K562 (cell line): Measurements from ENCODE around the gene CCN5. TPM values are rescaled to one million over a fixed set of nuclear protein-coding genes. Genes with fewer than 3 reads are reported as not detected.

Experiments
- ATAC-seq: fragments of 200-7000 bp; cut with Tn5 transposase; 3 replicates; pipeline ENCODE4 v1.9.1; 2020; ENCODE audit warnings: moderate library complexity
- BruUV-seq: library from RNA; stranded (reverse); fragments of 400-500 nt; replicated peaks from 2 replicates; lab custom pipeline; 2021; lab: Mats Ljungman, UMichigan
- CTCF ChIA-PET: fragments of 300-600 bp; formaldehyde crosslinking; extraction: SDS; loops from one replicate; lab custom pipeline; 2021; ENCODE audit warnings: low intra/inter-chr PET ratio; lab: Yijun Ruan, JAX
- POLR2A ChIA-PET: fragments of 300-600, 350-650 bp; sonication (Branson Sonifier 250); formaldehyde crosslinking; extraction: SDS; loops from one replicate; lab custom pipeline; 2021; ENCODE audit warnings: antibody characterized with exemption, inconsistent platforms; lab: Yijun Ruan, JAX
- DNase-seq, 4 experiments: peaks; one replicate each; pipeline versions ENCODE4 v3.0.0 to v3.0.0-alpha.2; 2011 to 2018; ENCODE audit warnings: low spot score in 3 of 4, mixed read lengths in 3 of 4; ENCODE audit errors: extremely low read depth in 1 of 4
- FAIRE-seq: peaks from 2 replicates; lab custom pipeline; 2011; peaks lifted over from hg19 to GRCh38; lab: Jason Lieb, UNC
- H2AFZ ChIP-seq: 2 replicates; pipeline ENCODE4 v1.6.0; 2011; ENCODE audit warnings: low read depth, low read length, control low read depth, inconsistent platforms
- H3K27ac ChIP-seq: fragments of 200-600 bp; 3 replicates; pipeline ENCODE4 v1.8.0; 2011; ENCODE audit warnings: low read depth, mild to moderate bottlenecking, control low read depth, inconsistent platforms, low read length, moderate library complexity, mixed read lengths; ENCODE audit errors: extremely low read depth
- H3K27me3 ChIP-seq, 2 experiments: fragments of 300-600 bp in 1 of 2; 2 replicates in 1 of 2; 3 replicates in 1 of 2; pipeline versions ENCODE4 v1.6.0 to v1.8.0; 2011; ENCODE audit warnings: inconsistent platforms in 2 of 2, low read length in 2 of 2, mild to moderate bottlenecking in 1 of 2, mixed read lengths in 1 of 2, moderate library complexity in 1 of 2; ENCODE audit not compliant: control insufficient read depth in 2 of 2, insufficient read depth in 2 of 2
- H3K36me3 ChIP-seq: fragments of 300-600 bp; 3 replicates; pipeline ENCODE4 v1.8.0; 2011; ENCODE audit warnings: mild to moderate bottlenecking, low read length, inconsistent platforms; ENCODE audit not compliant: control insufficient read depth, insufficient read depth
- H3K4me1 ChIP-seq, 2 experiments: fragments of 200-600 bp in 1 of 2; replicated peaks in 1 of 2; 2 replicates in 1 of 2; 3 replicates in 1 of 2; pipeline versions ENCODE4 v1.5.1 to v1.8.0; 2011; ENCODE audit warnings: inconsistent platforms in 2 of 2, low read length in 2 of 2, mild to moderate bottlenecking in 1 of 2, mixed read lengths in 1 of 2, moderate library complexity in 1 of 2; ENCODE audit not compliant: control insufficient read depth in 2 of 2, insufficient read depth in 2 of 2
- H3K4me2 ChIP-seq: 2 replicates; pipeline ENCODE4 v1.6.1; 2011; ENCODE audit warnings: low read length, control low read depth, inconsistent platforms, mixed read lengths; ENCODE audit not compliant: insufficient read depth
- H3K4me3 ChIP-seq: fragments of 200-600 bp; sonication (generic), shearing (Covaris generic); 2 replicates; pipeline ENCODE4 v1.5.1; 2016; ENCODE audit warnings: control low read depth, inconsistent platforms
- H3K79me2 ChIP-seq: fragments of 200-600 bp; 3 replicates; pipeline ENCODE4 v1.8.0; 2011; ENCODE audit warnings: low read length, inconsistent platforms; ENCODE audit not compliant: control insufficient read depth, insufficient read depth
- H3K9ac ChIP-seq, 2 experiments: 2 replicates each; pipeline versions ENCODE4 v1.6.0 to v1.6.1; 2011; ENCODE audit warnings: low read depth in 2 of 2, low read length in 2 of 2, control low read depth in 1 of 2, inconsistent platforms in 1 of 2, mild to moderate bottlenecking in 1 of 2, mixed read lengths in 1 of 2; ENCODE audit not compliant: insufficient read depth in 1 of 2
- H3K9me1 ChIP-seq: one replicate; pipeline ENCODE4 v1.6.0; 2011; ENCODE audit warnings: inconsistent platforms, mild to moderate bottlenecking, low read length, moderate library complexity; ENCODE audit not compliant: control insufficient read depth, insufficient read depth
- H3K9me3 ChIP-seq: replicated peaks from 2 replicates; pipeline ENCODE4 v1.5.1; 2011; ENCODE audit warnings: low read depth, low read length, inconsistent platforms; ENCODE audit not compliant: control insufficient read depth, insufficient read depth
- H4K20me1 ChIP-seq: replicated peaks from 2 replicates; pipeline ENCODE4 v1.6.1; 2011; ENCODE audit warnings: low read length, inconsistent platforms, mixed read lengths; ENCODE audit not compliant: control insufficient read depth, insufficient read depth
- HDAC1 ChIP-seq, 2 experiments: fragments of 450-650 bp; IDR thresholded peaks; 2 replicates each; pipeline ENCODE4 v1.6.1; 2016 to 2017; ENCODE audit warnings: inconsistent platforms in 1 of 2, mild to moderate bottlenecking in 1 of 2, moderate library complexity in 1 of 2
- NFIC ChIP-seq: fragments of 450-650 bp; IDR thresholded peaks from 2 replicates; pipeline ENCODE4 v1.6.1; 2017; ENCODE audit warnings: mild to moderate bottlenecking, inconsistent platforms
- SAFB ChIP-seq: fragments of 200-400 bp; formaldehyde crosslinking; IDR thresholded peaks from 2 replicates; pipeline ENCODE4 v1.6.1; 2017; ENCODE audit warnings: low read depth, low read length, borderline replicate concordance
- ZBTB5 ChIP-seq: fragments of 450-650 bp; IDR thresholded peaks from 2 replicates; pipeline ENCODE4 v1.6.1; 2017; ENCODE audit warnings: antibody characterized with exemption
- ZNF75A ChIP-seq: fragments of 450-650 bp; formaldehyde crosslinking; IDR thresholded peaks from 2 replicates; pipeline ENCODE4 v1.4.0; 2020; ENCODE audit warnings: mild to moderate bottlenecking
- WGBS: fragments of 100-300 bp; shearing (Covaris generic); methylation state at CpG from one replicate; pipeline ENCODE4 v1.1.6; 2016; ENCODE audit warnings: low coverage, mixed read lengths; ENCODE audit not compliant: insufficient coverage; ENCODE audit errors: missing lambda C conversion rate; 5-methylcytosine and 5-hydroxymethylcytosine counted together
- in situ Hi-C: fragments of 300-500 bp; cut with MboI; formaldehyde crosslinking; loops from 4 replicates; pipeline ENCODE4 v1.15.0; 2018; ENCODE audit warnings: inconsistent platforms, mixed read lengths
- intact Hi-C: fragments of 100-400 bp; cut with micrococcal nuclease; formaldehyde crosslinking; loops from 2 replicates; pipeline ENCODE4 v1.14.2; 2022
- polyA plus RNA-seq, 8 experiments: library from polyadenylated mRNA; depleted of rRNA in 4 of 8; stranded (reverse) in 5 of 8; unstranded in 3 of 8; fragments of >200 nt; fragmentation: Nextera tagmentation in 2 of 8; fragmentation: Illumina TruSeq in 1 of 8; extraction: Ambion mirVana in 2 of 8; extraction: Trizol in 1 of 8; gene quantifications; 2 replicates each; pipeline versions ENCODE4 v1.2.1 to v1.2.3, GENCODE V29; 2011 to 2014; ENCODE audit warnings: inconsistent platforms in 1 of 8, missing spikeins in 1 of 8
- total RNA-seq, 7 experiments: library from RNA; depleted of rRNA in 6 of 7; stranded (reverse); fragments of >200 nt in 6 of 7; fragmentation: Illumina TruSeq in 2 of 7; extraction: Trizol in 2 of 7; gene quantifications; 2 replicates each; pipeline versions ENCODE4 v1.2.1 to v1.2.3, GENCODE V29; 2011 to 2021; ENCODE audit warnings: low replicate concordance in 1 of 7
- TF ChIP-seq, protein P1 (sequence below): IDR thresholded peaks from 2 replicates; pipeline ENCODE4 v1.6.1; 2016; ENCODE audit warnings: missing genetic modification characterization, missing compliant biosample characterization

The CCN5 gene
- total and polyA plus RNA-seq, 9 of the 15 experiments (the other 6 are each of a cell fraction or from before 2014, with no cell fraction given) = not detected

DNA sequence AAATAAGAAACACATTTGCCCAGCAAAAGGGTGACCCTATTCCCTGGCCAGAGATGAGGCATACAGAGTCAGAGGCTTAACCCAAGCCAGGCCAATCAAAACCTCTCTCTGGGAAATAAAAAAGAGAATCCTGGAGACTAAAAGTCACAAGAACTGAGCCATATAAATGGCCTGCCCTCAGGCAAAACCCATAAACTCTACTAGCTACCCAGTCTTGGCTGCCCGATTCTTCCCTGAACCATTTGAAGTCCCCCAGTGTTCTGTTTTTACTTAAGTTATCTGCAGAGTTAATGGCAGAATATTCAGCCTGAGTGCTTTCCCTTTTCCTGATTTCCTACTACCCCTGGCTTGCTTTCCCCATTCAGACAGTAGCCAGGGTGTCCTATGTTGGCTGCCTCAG is 44.4 kb downstream of the CCN5 start (continued):
- TF ChIP-seq, protein P1, sequence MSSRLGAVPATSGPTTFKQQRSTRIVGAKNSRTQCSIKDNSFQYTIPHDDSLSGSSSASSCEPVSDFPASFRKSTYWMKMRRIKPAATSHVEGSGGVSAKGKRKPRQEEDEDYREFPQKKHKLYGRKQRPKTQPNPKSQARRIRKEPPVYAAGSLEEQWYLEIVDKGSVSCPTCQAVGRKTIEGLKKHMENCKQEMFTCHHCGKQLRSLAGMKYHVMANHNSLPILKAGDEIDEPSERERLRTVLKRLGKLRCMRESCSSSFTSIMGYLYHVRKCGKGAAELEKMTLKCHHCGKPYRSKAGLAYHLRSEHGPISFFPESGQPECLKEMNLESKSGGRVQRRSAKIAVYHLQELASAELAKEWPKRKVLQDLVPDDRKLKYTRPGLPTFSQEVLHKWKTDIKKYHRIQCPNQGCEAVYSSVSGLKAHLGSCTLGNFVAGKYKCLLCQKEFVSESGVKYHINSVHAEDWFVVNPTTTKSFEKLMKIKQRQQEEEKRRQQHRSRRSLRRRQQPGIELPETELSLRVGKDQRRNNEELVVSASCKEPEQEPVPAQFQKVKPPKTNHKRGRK = no peak
- TF ChIP-seq HDAC1 (IDR thresholded peaks at IDR 0.05) (no peak), ZBTB5 (no peak), ZNF75A (CRISPR knock-in tag) (no peak)

DNA sequence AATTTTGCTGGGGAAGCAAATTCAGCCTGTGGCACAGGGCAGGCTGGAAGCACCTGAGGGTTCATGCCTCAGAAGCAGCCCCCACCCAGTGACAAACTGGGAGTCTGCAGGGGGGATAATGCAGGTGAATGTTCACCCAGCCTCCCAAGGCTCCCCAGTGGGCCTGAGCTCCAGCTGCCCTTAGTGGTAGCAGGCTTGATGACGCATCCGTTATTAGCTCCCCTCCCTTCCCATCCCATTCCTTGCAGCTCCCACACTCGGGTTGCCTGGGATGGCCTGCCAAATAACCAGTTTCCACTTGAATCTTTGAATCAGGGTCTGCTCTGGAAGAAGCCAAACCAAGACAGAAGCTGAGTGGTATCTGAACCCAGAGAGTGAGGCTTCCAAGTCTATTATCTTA is 46.3 kb downstream of the CCN5 start:
- intact Hi-C loops = no loop called here
- CTCF ChIA-PET = no interaction called here
- BruUV-seq = no TSS peak

More for the DNA sequence above, 46.3 kb downstream of the CCN5 start:
- Histone ChIP-seq H3K4me2 (no peak overlapping the region), H3K4me3 (no peak overlapping the region), H3K79me2 (no peaks in the 10 kb centered on the region), H3K27ac (no peak overlapping the region), H3K4me1 (no peaks in the 10 kb centered on the region), H3K9me3 (no peaks in the 10 kb centered on the region), H3K27me3 (peaks cover 7 to 64% of the 10 kb centered on the region in 2 experiments; a peak in 4 of 5 replicates), H3K36me3 (no peaks in the 10 kb centered on the region), H2AFZ (no peak overlapping the region), H4K20me1 (peaks cover 2% of the 10 kb centered on the region), H3K9me1 (no peaks in the 10 kb centered on the region), H3K9ac (no peak overlapping the region)
- TF ChIP-seq NFIC (no peak), SAFB (no peak), ZNF75A (CRISPR knock-in tag) (no peak)
- WGBS = 0% methylated on average over 3 of the region's 3 CpGs
- DNase-seq = no peak
- in situ Hi-C loops = no loop called here
- no peak for ATAC-seq
- no peak for FAIRE-seq
- POLR2A ChIA-PET = interaction anchor here (0.6 kb wide), 1 partner anchor 14 kb away, joined by 3 read pairs; no protein-coding TSS in a partner anchor
